Measurements from ENCODE around the gene AVPR2. TPM values are rescaled to one million over a fixed set of nuclear protein-coding genes. Genes with fewer than 3 reads are reported as not detected.

The AVPR2 gene
- total RNA-seq, 1 donor from 2014 or later, result not detected

DNA sequence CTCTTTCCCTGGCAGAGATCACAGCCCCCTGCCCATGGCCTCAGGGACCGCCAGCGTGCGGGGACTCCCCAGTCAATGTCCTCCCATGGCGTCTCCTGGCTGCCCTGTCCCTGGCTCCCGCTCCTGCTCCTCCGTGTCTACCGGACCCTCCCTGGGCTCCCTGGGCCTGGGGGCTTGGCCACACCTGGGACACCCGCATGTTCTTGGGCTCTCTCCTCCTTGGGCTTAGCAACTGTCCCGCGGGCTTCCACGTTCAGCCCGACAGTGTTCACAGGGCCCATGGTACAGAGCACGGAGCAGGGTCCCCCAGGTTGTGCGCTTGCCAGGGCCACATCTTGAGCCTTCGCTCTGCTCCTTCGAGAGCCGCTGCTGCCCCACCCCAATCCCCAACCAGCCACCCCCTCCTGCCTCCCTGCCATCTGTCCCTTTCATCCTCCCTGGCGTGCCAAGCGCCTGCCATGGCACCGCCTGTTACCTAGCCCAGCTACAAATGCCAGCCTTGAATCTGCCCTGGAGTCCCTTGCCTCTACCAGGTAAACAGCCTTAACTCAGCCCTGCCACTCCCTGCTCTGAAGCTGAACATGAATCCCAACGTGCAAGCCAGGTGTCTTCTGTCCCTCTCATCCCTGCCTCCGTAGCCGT, 3.9 kb downstream of the AVPR2 start:
- Mint-ChIP-seq H3K36me3 (peaks cover 3% of the 10 kb centered on the region), H3K4me1 (peaks cover 8% of the 10 kb centered on the region), H3K4me3 (no peak overlapping the region), H3K9me3 (peaks cover 1% of the 10 kb centered on the region), H3K27ac (no peak overlapping the region), H3K27me3 (ENCODE audit: low read depth) (no peaks in the 10 kb centered on the region)
- no peak for DNase-seq (ENCODE audit: low spot score in 2 of 2, unreplicated experiment in 2 of 2)
- TF ChIP-seq, protein P1, sequence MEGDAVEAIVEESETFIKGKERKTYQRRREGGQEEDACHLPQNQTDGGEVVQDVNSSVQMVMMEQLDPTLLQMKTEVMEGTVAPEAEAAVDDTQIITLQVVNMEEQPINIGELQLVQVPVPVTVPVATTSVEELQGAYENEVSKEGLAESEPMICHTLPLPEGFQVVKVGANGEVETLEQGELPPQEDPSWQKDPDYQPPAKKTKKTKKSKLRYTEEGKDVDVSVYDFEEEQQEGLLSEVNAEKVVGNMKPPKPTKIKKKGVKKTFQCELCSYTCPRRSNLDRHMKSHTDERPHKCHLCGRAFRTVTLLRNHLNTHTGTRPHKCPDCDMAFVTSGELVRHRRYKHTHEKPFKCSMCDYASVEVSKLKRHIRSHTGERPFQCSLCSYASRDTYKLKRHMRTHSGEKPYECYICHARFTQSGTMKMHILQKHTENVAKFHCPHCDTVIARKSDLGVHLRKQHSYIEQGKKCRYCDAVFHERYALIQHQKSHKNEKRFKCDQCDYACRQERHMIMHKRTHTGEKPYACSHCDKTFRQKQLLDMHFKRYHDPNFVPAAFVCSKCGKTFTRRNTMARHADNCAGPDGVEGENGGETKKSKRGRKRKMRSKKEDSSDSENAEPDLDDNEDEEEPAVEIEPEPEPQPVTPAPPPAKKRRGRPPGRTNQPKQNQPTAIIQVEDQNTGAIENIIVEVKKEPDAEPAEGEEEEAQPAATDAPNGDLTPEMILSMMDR (IDR thresholded peaks at IDR 0.05; ENCODE audit: unreplicated experiment), result no peak

DNA sequence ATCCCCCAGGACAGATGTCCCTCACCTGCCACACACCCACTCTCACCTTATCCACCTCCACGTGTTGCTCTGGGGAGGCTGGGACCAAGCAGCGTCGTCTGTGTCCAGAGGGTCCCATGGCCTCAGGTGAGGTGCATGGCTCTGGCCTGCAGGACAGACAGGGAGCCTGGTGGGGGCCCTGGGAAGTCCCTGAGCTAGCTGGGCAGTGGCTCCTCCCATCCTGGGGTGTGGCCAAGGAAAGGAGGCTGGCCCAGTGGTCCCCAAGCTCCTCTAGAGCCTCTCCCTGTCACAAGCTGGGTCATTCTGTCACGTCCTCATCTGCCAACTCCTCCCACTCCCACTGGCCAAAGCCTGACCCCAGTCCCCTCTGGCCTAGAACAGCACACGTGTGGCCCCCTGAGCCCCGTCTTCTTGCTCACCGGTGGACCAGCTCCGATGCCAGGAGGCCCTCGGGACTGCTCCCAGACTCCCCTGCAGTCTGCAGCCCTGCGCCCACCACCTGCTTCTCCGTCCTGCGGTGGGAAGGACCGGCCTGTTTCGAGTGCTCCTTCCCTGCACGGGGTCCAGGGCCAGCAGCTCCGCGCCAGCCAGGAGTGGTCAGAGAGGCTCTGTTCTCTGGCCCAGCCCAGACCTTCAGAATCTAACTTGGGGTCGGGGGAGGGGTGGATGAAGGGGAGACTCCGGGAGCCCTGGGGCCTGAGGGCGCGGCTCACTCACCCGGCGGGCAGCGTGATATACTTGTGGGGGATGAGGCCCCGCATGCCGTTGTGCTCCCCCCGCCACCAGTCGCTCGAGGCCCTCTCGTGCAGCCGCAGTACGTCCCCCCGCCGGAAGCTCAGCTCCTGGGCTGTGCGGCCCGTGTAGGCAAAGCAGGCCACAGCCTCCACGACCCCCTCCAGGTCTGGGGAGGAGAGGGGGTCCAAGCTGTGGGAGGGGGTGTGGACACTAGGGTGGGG, 4.8 kb downstream of the AVPR2 start:
- Mint-ChIP-seq H3K36me3 (peaks cover 3% of the 10 kb centered on the region), H3K9me3 (no peaks in the 10 kb centered on the region), H3K4me1 (peaks cover 2% of the 10 kb centered on the region), H3K27ac (no peak overlapping the region), H3K27me3 (ENCODE audit: low read depth) (no peaks in the 10 kb centered on the region), H3K4me3 (no peak overlapping the region)
- peak in 1 of 2 experiments; percentile 20 for DNase-seq (ENCODE audit: low spot score in 2 of 2, unreplicated experiment in 2 of 2)
- TF ChIP-seq, protein P1 (IDR thresholded peaks at IDR 0.05; ENCODE audit: unreplicated experiment), result no peak

DNA sequence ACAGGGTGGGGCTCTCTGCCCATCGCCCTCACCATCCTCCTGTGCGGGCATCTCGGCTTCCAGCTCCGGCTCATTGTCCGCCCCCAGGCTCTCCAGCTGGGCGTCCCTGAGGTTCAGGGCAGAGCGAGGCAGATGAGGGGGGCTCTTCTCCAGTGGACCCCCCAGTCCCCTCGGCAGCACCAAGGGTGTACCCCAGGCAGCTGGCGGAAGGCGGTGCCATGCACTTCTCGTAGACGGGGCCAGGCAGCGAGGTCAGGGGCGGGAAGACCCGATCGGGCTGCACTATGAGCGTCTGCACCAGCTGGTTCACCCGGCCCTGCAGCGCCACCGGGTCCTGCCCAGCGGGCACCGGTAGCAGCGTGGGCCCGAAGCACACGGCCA, 5.5 kb downstream of the AVPR2 start:
- Mint-ChIP-seq H3K4me3 (no peak overlapping the region), H3K27ac (no peak overlapping the region), H3K36me3 (peaks cover 3% of the 10 kb centered on the region), H3K27me3 (ENCODE audit: low read depth) (no peaks in the 10 kb centered on the region), H3K4me1 (no peaks in the 10 kb centered on the region), H3K9me3 (no peaks in the 10 kb centered on the region)
- no peak for DNase-seq (ENCODE audit: low spot score in 2 of 2, unreplicated experiment in 2 of 2)
- TF ChIP-seq, protein P1 (IDR thresholded peaks at IDR 0.05; ENCODE audit: unreplicated experiment), result no peak

DNA sequence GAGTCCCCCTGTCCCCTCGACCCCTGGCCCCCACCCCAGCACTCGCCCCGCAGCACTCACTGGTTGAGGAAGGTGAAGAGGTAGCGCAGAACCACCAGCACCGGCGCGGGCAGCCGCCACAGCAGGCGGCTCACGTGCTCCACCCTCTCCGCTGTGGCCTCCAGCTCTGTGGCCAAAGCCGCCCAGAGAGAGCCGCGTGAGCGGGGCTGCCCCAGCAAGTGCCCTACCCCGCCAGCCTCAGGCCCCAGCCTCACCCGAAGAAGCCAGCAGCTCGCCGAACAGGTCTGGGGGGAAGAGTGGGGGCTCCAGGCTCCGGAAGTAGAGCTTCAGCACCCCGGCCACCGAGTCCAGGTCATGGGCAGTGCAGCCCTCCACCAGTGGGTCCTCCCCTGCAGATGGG, 6.0 kb downstream of the AVPR2 start:
- TF ChIP-seq, protein P1 (IDR thresholded peaks at IDR 0.05; ENCODE audit: unreplicated experiment), result no peak
- H3K9me3 Mint-ChIP-seq, result no peaks in the 10 kb centered on the region
- H3K36me3 Mint-ChIP-seq, result peaks cover 3% of the 10 kb centered on the region
- H3K27ac Mint-ChIP-seq, result no peak overlapping the region
- no peaks in the 10 kb centered on the region for H3K4me1 Mint-ChIP-seq
- no peak overlapping the region for H3K4me3 Mint-ChIP-seq
- DNase-seq (ENCODE audit: low spot score in 2 of 2, unreplicated experiment in 2 of 2), result no peak
- H3K27me3 Mint-ChIP-seq (ENCODE audit: low read depth), result no peaks in the 10 kb centered on the region

DNA sequence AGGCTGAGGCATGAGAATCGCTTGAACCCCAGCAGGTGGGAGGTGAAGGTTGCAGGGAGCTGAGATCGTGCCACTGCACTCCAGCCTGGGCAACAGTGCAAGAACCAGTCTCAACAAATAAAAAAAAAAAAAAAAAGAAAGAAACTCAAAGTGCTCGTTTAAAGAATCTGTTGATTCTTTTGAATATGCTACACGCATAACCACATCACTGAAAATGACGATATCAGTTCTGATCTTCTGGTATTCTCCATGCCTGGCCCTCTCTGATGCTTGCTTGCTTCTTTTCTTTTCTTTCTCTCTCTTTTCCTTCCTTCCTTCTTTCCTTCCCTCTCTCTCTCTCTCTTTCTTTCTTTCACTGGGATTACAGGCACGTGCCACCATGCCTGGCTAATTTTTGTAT, 7.3 kb downstream of the AVPR2 start:
- H3K36me3 Mint-ChIP-seq, result peaks cover 6% of the 10 kb centered on the region
- DNase-seq (ENCODE audit: low spot score in 2 of 2, unreplicated experiment in 2 of 2), result no peak
- H3K9me3 Mint-ChIP-seq, result no peaks in the 10 kb centered on the region
- H3K27me3 Mint-ChIP-seq (ENCODE audit: low read depth), result no peaks in the 10 kb centered on the region
- TF ChIP-seq, protein P1 (IDR thresholded peaks at IDR 0.05; ENCODE audit: unreplicated experiment), result no peak
- H3K27ac Mint-ChIP-seq, result no peak overlapping the region
- no peaks in the 10 kb centered on the region for H3K4me1 Mint-ChIP-seq
- no peak overlapping the region for H3K4me3 Mint-ChIP-seq
